Activated T-helper 1 cell treated with Interleukin-2 at 50 U/mL for 16 hours (primary cell): ENCODE measurements around the gene MRPL37.
"Not testable (repeated sequence)": the region's sequence is repeated elsewhere in the genome, so short reads cannot be mapped to it uniquely, and the experiment has no call there.

ENCODE experiments used
- DNase-seq: peaks from one replicate; pipeline ENCODE4 v3.0.0-alpha.2; 2020; ENCODE audit warnings: low read depth

MRPL37 gene

DNA sequence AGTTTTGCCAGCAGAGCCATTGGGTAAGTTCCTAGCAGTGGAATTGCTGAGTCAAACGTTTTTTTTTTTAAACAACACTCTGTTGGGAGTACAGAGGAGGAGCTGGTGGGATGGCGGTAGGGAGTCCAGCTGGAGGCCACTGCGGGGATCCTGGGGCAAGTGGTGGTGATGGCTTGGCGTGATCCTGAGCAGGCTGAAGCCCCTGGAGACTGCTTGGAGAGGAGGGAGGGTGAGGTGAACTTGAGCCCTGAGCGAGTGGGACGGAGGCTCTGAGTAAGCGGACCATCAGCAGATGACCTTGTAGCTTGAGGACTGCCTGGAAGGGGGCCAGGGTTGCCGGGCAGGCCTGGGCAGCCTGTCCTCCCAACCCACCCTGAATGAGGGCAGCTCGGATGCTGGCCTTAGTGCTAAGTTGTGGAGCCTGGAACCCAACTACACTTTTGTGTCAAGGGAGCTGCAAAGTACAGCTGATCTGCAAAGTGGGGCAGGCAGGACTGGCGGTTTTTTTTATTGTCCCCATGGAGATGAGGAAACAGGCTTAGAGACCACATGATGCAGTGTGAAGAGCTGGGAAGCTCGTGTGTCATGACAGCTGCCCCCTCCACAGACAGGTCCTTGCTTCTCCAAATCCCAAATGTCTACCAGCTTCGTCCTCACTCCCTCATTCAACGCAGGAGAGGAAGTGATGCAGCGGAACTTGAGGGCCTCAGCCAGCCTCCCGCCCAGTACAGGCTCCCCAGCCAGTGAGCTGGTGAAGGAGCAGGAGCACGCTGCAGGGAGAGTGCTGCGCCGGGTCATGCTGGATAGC, 20.2 kb downstream of the MRPL37 start:
- no peak for DNase-seq

DNA sequence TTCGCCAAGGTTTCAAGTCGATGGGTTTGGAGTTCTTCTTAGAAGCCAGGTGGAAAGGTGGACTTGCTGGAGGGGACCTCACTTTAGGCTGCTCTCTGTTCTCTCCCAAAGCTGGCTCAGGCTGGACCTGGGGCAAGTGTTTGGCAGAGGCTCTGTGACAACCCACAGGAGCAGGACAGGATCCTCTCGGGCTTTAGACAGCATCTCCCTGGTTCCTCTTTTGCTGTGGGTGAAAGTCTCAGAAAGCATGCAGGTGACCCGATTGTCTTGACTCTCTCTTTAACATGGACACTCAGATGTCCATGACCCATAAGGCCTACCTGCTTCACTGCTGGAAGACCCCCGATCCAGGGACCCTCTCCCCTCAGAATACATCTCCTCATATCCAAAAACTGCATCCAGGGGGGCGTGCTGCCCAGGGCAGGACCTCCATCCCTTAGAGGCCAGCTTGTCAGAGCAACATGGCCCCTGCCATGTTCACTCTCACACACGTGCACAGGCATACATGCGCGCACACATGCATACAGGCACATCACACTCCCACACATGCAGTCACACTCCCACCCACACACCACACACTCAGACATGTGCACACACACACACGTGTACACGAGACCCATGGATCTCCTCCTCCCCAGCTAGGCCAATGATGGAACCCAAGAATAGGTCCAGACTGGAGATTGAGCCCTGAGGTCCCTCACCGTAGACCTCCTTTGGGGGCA, 21.3 kb downstream of the MRPL37 start:
- DNase-seq = no peak

GRCh38 chr1:54221867-54222484, 22.0 kb downstream of the MRPL37 start:
- no peak for DNase-seq

DNA sequence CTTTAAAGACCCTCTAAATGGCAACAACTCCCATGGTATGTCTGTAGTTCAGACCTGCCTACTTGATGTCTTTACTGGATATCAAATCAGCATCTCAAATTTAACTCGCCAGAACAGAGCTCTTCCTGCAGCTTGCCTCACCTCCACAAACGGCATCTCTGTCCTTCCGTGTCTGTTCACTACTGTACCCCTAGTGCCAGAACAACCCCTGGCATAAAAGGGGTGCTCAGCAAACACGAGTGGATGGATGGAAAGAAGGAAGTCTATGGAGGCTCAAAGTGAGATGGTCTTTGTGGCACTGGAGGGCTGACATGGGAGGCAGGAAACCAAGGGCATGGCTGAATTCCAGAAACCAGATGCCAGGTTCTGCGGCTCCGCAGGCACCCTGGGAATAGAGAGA, 22.7 kb downstream of the MRPL37 start:
- DNase-seq = no peak

- no peak for DNase-seq
These were observed 23.7 kb downstream of the MRPL37 start for GRCh38 chr1:54223441-54224202.

DNA sequence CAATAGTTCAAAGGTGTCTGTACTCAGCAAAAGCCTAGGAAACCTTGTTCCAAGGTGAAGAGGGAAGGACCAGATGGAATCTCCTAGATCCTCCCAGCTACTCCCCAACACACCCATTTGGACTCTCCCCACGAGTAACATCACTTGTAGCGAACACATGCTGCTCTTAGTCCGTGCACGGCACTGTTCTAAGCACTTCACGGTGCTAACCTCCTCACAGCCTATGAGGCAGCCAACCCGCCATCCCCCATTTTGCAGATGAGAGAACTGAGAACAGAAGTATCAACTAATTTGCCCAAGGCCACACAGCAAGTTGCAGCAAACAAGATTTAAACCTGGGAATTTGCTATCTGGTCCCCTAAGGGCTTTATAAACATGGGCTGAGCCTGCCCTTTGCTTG, 24.3 kb downstream of the MRPL37 start:
- DNase-seq = no peak

DNA sequence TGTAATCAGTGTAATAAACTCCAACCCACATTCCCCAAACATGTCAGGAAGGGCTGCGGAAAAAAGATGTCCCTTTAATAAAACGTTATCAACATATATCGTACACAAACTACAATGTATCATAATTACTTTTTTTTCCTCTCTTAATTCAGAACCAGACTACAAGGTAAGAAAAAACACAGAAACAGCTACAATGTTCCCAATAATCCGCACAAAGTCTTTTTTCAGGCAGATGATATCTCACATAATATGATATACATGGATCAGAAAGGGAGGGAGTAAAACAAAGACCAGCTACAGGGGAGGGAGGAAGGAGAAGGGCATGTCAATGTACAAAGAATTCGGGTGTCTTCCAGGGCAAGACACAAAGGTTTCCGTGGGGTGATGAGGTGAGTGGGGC, 25.4 kb downstream of the MRPL37 start:
- no peak for DNase-seq

DNA sequence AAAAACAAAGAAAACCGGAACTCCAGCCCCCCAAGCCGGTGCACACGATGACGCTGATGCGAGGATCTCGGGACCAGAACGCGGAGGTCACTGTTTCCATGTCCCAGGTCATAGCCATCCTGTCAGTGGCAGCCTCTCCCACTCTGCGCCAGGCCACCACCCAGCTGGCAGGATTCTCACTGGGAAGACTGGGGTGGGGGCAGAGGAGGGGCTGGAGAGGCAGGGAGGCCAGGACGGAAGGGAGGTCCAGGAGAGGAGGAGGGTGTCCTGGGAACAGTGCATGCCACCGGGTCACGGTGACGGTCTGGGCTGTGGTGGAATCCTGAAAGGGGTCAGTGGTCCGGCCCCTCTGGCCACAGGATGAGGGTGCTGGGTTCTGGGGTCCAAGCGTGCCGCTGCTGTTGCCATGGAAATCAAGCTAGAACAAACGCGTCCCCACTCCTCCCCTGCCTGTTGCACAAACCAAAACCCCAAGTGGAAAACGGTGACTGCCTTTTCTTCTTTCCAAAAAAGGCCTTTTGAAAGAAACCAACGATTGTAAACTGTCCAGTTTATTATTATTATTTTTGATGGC, 26.1 kb downstream of the MRPL37 start:
- DNase-seq = no peak

GRCh38 chr1:54227091-54227602, 27.2 kb downstream of the MRPL37 start:
- no peak for DNase-seq

GRCh38 chr1:54227891-54228310, 27.9 kb downstream of the MRPL37 start:
- no peak for DNase-seq

DNA sequence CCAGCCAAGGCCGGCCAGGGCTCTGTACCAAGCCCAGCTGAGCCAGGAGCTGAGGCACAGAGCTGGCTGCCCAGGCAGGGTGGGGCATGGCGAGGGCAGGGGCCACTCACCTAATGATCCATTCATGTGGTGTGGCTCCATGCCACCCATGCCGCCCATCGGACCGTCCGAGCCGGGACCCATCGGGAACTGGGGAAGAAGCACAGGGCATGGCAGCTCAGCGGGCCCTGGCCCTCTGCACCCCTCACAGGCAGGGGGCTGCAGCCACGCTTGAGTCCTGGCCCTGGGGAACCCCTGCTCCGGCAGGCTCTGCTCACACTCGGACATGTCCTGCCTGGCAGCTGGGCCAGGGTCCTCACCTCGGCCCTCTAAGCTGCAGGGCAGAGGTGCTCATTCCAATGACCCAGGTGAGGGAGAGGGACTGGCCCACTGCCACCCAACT, 28.7 kb downstream of the MRPL37 start:
- no peak for DNase-seq

DNA sequence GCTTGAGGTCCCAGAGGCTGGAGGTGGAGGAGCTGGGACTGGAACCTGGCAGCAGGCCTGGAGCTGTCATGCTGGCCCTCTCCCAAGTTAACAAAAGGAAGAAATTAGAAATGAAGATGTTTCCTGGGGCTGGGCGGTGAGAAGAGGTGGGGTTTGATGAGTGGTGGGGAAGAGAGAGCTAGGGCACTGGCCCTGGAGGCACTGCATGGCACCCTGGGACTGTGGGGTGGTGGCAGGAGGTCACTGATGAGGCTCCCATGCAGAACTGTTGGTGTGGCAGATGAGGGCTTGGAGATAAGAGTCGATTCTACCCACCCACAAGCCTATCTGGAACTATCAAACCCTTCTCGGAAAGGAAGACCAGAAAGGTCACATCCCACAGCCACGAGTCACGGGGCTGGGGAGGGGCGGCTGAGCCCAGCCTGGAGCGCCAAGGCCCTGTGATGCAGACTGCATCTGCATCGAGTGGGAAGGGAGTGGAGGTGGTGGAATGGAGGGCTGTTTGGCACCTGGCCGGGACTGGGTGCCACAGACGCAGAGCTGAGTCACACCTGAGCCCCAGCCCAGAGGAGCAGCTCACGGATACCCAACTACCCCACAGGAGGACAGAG, 29.4 kb downstream of the MRPL37 start:
- no peak for DNase-seq

DNA sequence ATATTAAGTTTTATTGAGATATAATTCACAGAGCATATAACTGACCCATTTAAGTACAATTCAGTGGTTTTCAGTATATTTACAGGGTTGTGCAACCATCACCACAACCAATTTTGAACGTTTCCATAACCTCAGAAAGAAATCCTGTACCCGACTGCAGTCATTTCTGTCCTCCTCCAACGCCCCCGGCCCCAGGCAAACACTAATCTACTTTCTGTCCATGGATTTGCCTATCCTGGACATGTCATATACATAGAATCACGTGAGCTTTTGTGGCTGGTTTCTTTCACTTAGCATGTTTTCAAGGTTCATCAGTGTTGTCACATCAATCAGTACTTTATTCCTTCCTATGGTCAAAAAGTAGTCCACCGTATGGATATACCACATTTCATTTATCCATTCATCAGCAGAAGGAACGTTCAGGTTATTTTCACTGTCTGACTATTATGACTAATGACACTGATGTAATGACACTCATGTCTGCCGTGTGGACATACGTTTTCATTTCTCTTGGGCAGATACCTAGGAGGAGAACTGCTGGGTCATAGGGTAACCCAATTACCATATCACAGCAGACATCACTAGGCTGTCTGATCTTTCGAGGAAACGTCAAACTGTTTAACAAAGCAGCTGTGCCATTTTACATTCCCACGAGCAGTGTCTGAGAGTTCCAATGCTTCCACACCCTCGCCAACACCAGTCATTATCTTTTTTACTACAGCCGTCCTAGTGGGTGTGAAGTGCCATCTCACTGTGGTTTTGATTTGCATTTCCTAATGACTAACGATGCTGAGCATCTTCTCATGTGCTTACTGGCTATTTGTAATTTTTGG, 30.8 kb downstream of the MRPL37 start:
- DNase-seq = no peak

DNA sequence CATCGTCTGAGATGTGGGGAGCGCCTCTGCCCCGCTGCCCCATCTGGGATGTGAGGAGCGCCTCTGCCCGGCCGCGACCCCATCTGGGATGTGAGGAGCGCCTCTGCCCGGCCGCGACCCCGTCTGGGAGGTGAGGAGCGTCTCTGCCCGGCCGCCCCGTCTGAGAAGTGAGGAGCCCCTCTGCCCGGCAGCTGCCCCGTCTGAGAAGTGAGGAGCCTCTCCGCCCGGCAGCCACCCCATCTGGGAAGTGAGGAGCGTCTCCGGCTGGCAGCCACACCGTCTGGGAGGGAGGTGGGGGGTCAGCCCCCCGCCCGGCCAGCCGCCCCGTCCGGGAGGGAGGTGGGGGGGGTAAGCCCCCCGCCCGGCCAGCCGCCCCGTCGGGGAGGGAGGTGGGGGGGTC, 33.2 kb downstream of the MRPL37 start:
- not testable (repeated sequence) for DNase-seq

DNA sequence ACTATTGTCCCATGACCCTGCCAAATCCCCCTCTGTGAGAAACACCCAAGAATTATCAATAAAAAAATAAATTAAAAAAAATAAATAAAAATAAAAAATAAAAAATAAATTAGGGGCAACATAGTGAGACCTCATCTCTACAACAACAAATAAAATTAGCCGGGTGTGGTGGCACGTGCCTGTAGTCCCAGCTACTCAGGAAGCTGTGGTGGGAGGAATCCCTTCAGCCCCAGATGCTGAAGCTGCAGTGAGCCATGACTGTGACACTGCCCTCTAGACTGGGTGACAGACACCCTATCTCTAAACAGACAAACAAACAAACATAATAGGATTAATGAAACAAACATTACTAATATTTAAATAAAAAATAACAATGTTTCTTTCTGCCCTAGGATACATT, 34.3 kb downstream of the MRPL37 start:
- no peak for DNase-seq

- no peak for DNase-seq
These were observed 37.6 kb downstream of the MRPL37 start for GRCh38 chr1:54237586-54237985.

- DNase-seq = no peak
These were observed 38.5 kb downstream of the MRPL37 start for GRCh38 chr1:54238353-54239034.

DNA sequence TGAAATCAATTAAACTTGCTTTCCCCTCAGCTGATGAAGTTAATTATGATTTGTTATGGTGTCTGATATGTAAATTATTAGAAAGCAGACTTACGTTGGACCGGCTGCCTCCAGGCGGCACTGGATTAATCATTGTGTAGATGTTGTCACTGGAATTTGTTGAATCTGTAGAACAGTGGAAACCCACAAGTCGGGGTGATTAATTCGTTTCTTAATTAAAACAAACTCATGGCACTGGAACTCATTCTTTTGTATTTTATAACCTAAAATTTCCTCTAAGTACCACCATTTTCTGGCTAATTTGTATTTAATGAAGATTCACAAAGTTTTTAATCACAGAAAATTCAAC, 39.0 kb downstream of the MRPL37 start:
- DNase-seq = no peak

GRCh38 chr1:54239631-54240031, 39.7 kb downstream of the MRPL37 start:
- DNase-seq = no peak
